Astrocyte (in vitro differentiated cells and primary cell): ENCODE measurements around the gene WDR5B. TPM values are rescaled to one million over a fixed set of nuclear protein-coding genes. Genes with fewer than 3 reads are reported as not detected.
"Not testable (repeated sequence)": the region's sequence is repeated elsewhere in the genome, so short reads cannot be mapped to it uniquely, and the experiment has no call there.

Source experiments
- DNase-seq: peaks from one replicate; pipeline ENCODE4 v3.0.0-alpha.2; 2010; ENCODE audit warnings: low read depth
- FAIRE-seq: peaks from 2 replicates; lab custom pipeline; 2011; peaks lifted over from hg19 to GRCh38; lab: Jason Lieb, UNC
- H2AFZ ChIP-seq: 2 replicates; pipeline ENCODE4 v1.6.0; 2012; ENCODE audit warnings: low read depth, low read length, inconsistent platforms
- H3K27ac ChIP-seq: 2 replicates; pipeline ENCODE4 v1.5.1; 2011; ENCODE audit warnings: low read depth, low read length, inconsistent platforms
- H3K27me3 ChIP-seq: 2 replicates; pipeline ENCODE4 v1.6.0; 2011; ENCODE audit warnings: low read length, inconsistent platforms; ENCODE audit not compliant: insufficient read depth
- H3K36me3 ChIP-seq: 2 replicates; pipeline ENCODE4 v1.5.1; 2011; ENCODE audit warnings: low read length, inconsistent platforms; ENCODE audit not compliant: insufficient read depth
- H3K4me1 ChIP-seq: 2 replicates; pipeline ENCODE4 v1.5.1; 2011; ENCODE audit warnings: low read length, inconsistent platforms; ENCODE audit not compliant: insufficient read depth
- H3K4me2 ChIP-seq: 2 replicates; pipeline ENCODE4 v1.6.0; 2012; ENCODE audit warnings: low read length, inconsistent platforms
- H3K4me3 ChIP-seq: 2 replicates; pipeline ENCODE4 v1.5.1; 2011; ENCODE audit warnings: low read depth, mild to moderate bottlenecking, low read length, inconsistent platforms; ENCODE audit not compliant: insufficient read depth
- H3K79me2 ChIP-seq: 2 replicates; pipeline ENCODE4 v1.6.0; 2012; ENCODE audit warnings: mild to moderate bottlenecking, low read length, inconsistent platforms; ENCODE audit not compliant: insufficient read depth
- H3K9ac ChIP-seq: 2 replicates; pipeline ENCODE4 v1.6.0; 2012; ENCODE audit warnings: mild to moderate bottlenecking, low read length, inconsistent platforms
- H3K9me3 ChIP-seq: 2 replicates; pipeline ENCODE4 v1.5.1; 2012; ENCODE audit warnings: low read depth, mild to moderate bottlenecking, low read length, inconsistent platforms; ENCODE audit not compliant: insufficient read depth
- H4K20me1 ChIP-seq: 2 replicates; pipeline ENCODE4 v1.6.0; 2012; ENCODE audit warnings: low read length, inconsistent platforms; ENCODE audit not compliant: insufficient read depth
- H3K27ac Mint-ChIP-seq: one replicate; pipeline ENCODE4 v1.8.0; 2021; ENCODE audit warnings: mild to moderate bottlenecking, mixed read lengths; ENCODE audit not compliant: unreplicated experiment
- H3K27me3 Mint-ChIP-seq: one replicate; pipeline ENCODE4 v1.8.0; 2021; ENCODE audit warnings: low read depth, mixed read lengths; ENCODE audit not compliant: unreplicated experiment
- H3K36me3 Mint-ChIP-seq: one replicate; pipeline ENCODE4 v1.8.0; 2021; ENCODE audit warnings: low read depth, mixed read lengths; ENCODE audit not compliant: unreplicated experiment
- H3K4me1 Mint-ChIP-seq: one replicate; pipeline ENCODE4 v1.8.0; 2021; ENCODE audit warnings: low read depth, mixed read lengths; ENCODE audit not compliant: unreplicated experiment
- H3K4me3 Mint-ChIP-seq: one replicate; pipeline ENCODE4 v1.8.0; 2021; ENCODE audit warnings: mild to moderate bottlenecking, moderate library complexity, mixed read lengths; ENCODE audit not compliant: unreplicated experiment
- H3K9me3 Mint-ChIP-seq: one replicate; pipeline ENCODE4 v1.8.0; 2021; ENCODE audit warnings: mild to moderate bottlenecking, mixed read lengths; ENCODE audit not compliant: unreplicated experiment
- EZH2 ChIP-seq: IDR thresholded peaks from 2 replicates; pipeline ENCODE4 v1.6.1; 2012; ENCODE audit warnings: mild to moderate bottlenecking, low read length, inconsistent platforms; ENCODE audit not compliant: insufficient read depth
- total RNA-seq: library from RNA; stranded (reverse); gene quantifications from 2 replicates; pipeline ENCODE4 v1.2.1, GENCODE V29; 2021
- TF ChIP-seq, protein P1 (sequence below): IDR thresholded peaks from 2 replicates; pipeline ENCODE4 v1.5.1; 2011; ENCODE audit warnings: low read depth, mild to moderate bottlenecking, inconsistent platforms, low read length, moderate library complexity; ENCODE audit not compliant: insufficient read depth

The WDR5B gene
- total RNA-seq, 1 donor from 2014 or later = 3.9 TPM

DNA sequence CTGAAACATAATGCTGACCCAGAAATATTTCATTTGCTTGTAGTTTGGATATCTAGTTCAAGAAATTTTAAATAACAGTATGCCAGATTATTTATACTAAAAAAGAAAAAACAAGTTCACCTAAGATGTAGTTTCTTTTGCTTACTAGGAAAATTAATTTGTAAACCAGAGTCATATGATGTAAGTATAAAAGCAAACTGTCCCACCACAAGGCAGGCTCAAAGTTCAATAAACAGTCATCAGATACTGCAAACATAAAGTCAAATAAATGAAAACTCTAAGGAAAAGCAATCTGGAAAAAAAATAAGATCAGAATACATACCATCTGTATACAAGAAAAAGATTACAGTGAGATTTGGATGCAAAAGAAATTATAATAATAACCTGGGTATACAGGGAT, 40.2 kb upstream of the WDR5B start:
- H3K4me3 Mint-ChIP-seq = no peak overlapping the region
- Histone ChIP-seq H3K27ac (no peak overlapping the region), H3K9me3 (no peaks in the 10 kb centered on the region), H4K20me1 (peaks cover 14% of the 10 kb centered on the region), H3K4me2 (no peak overlapping the region), H3K9ac (no peak overlapping the region), H3K4me1 (no peaks in the 10 kb centered on the region), H3K79me2 (no peaks in the 10 kb centered on the region), H2AFZ (no peak overlapping the region), H3K4me3 (no peak overlapping the region), H3K36me3 (peaks cover 32% of the 10 kb centered on the region), H3K27me3 (no peaks in the 10 kb centered on the region)
- no peaks in the 10 kb centered on the region for H3K9me3 Mint-ChIP-seq
- no peak for DNase-seq
- peaks cover 6% of the 10 kb centered on the region for H3K36me3 Mint-ChIP-seq
- TF ChIP-seq EZH2 = no peak
- TF ChIP-seq, protein P1, sequence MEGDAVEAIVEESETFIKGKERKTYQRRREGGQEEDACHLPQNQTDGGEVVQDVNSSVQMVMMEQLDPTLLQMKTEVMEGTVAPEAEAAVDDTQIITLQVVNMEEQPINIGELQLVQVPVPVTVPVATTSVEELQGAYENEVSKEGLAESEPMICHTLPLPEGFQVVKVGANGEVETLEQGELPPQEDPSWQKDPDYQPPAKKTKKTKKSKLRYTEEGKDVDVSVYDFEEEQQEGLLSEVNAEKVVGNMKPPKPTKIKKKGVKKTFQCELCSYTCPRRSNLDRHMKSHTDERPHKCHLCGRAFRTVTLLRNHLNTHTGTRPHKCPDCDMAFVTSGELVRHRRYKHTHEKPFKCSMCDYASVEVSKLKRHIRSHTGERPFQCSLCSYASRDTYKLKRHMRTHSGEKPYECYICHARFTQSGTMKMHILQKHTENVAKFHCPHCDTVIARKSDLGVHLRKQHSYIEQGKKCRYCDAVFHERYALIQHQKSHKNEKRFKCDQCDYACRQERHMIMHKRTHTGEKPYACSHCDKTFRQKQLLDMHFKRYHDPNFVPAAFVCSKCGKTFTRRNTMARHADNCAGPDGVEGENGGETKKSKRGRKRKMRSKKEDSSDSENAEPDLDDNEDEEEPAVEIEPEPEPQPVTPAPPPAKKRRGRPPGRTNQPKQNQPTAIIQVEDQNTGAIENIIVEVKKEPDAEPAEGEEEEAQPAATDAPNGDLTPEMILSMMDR = no peak
- no peak for FAIRE-seq
- peaks cover 3% of the 10 kb centered on the region for H3K4me1 Mint-ChIP-seq
- H3K27ac Mint-ChIP-seq = no peak overlapping the region
- no peaks in the 10 kb centered on the region for H3K27me3 Mint-ChIP-seq

DNA sequence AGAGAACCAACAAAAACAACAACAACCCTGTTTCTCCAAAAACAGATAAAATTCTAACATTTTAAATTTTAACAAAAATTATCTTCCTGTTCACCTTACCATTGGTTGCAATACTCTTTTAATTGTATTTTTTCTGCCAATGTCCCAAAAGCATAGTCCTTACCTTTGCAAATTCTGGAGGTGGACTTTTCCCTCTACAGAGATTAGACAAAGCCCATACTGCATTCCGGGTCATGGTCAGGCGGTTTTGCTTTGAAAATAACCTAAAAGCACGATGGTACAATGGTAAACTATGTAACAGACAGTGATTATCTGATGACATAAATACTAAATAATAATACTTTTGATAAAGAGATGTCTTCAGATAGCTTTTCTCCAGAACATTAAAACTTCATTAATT, 35.5 kb upstream of the WDR5B start:
- Mint-ChIP-seq H3K4me3 (no peak overlapping the region), H3K27me3 (no peaks in the 10 kb centered on the region), H3K4me1 (no peaks in the 10 kb centered on the region), H3K27ac (no peak overlapping the region), H3K36me3 (peaks cover 36% of the 10 kb centered on the region), H3K9me3 (no peaks in the 10 kb centered on the region)
- Histone ChIP-seq H3K4me3 (no peak overlapping the region), H3K27me3 (no peaks in the 10 kb centered on the region), H3K9ac (no peak overlapping the region), H3K9me3 (no peaks in the 10 kb centered on the region), H3K4me1 (no peaks in the 10 kb centered on the region), H3K27ac (no peak overlapping the region), H4K20me1 (no peaks in the 10 kb centered on the region), H3K36me3 (peaks cover 29% of the 10 kb centered on the region), H2AFZ (no peak overlapping the region), H3K79me2 (peaks cover 4% of the 10 kb centered on the region), H3K4me2 (no peak overlapping the region)
- no peak for FAIRE-seq
- no peak for TF ChIP-seq EZH2
- TF ChIP-seq, protein P1 = no peak
- no peak for DNase-seq

DNA sequence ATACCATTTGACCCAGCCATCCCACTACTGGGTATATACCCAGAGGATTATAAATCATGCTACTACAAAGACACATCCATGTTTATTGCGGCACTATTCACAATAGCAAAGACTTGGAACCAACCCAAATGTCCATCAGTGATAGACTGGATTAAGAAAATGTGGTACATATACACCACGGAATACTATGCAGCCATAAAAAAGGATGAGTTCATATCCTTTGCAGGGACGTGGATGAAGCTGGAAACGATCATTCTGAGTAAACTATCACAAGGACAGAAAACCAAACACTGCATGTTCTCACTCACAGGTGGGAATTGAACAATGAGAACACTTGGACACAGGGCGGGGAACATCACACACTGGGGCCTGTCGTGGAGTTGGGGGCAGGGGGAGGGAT, 32.4 kb upstream of the WDR5B start:
- not testable (repeated sequence) for H3K4me3 ChIP-seq, H3K9me3 Mint-ChIP-seq, FAIRE-seq, H2AFZ ChIP-seq, H3K4me1 ChIP-seq, H3K4me2 ChIP-seq, H3K27me3 Mint-ChIP-seq, H3K9me3 ChIP-seq, H3K27ac ChIP-seq, H4K20me1 ChIP-seq, H3K9ac ChIP-seq, DNase-seq, H3K4me3 Mint-ChIP-seq, H3K27me3 ChIP-seq, H3K27ac Mint-ChIP-seq
- H3K36me3 ChIP-seq = peaks cover 27% of the 10 kb centered on the region
- Mint-ChIP-seq H3K4me1 (peaks cover 11% of the 10 kb centered on the region), H3K36me3 (peaks cover 58% of the 10 kb centered on the region)
- peaks cover 11% of the 10 kb centered on the region for H3K79me2 ChIP-seq

DNA sequence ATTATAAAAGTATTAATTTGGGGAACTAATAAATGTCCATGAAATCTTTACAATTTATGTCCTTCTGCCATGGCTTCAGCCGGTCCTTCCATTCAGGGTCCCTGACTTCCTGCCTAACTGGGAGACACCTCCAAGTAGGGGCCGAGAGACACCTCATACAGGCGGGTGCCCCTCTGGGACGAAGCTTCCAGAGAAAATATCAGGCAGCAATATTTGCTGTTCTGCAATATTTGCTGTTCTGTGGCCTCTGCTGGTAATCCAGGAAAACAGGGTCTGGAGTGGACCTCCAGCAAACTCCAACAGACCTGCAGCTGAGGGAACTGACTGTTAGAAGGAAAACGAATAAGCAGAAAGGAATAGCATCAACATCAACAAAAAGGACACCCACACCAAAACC, 28.6 kb upstream of the WDR5B start:
- H3K36me3 Mint-ChIP-seq = peaks cover 66% of the 10 kb centered on the region
- not testable (repeated sequence) for H3K4me3 Mint-ChIP-seq, H3K9me3 Mint-ChIP-seq, H2AFZ ChIP-seq, H3K9me3 ChIP-seq, H3K9ac ChIP-seq, H4K20me1 ChIP-seq, H3K27me3 Mint-ChIP-seq, H3K4me1 ChIP-seq, H3K27ac Mint-ChIP-seq, H3K27ac ChIP-seq, H3K4me3 ChIP-seq, H3K27me3 ChIP-seq, DNase-seq, FAIRE-seq, H3K4me2 ChIP-seq
- H3K4me1 Mint-ChIP-seq = peaks cover 23% of the 10 kb centered on the region
- H3K79me2 ChIP-seq = peaks cover 16% of the 10 kb centered on the region
- peaks cover 25% of the 10 kb centered on the region for H3K36me3 ChIP-seq
